Measurements from ENCODE around the gene TMEM62. TPM values are rescaled to one million over a fixed set of nuclear protein-coding genes. Genes with fewer than 3 reads are reported as not detected.
"Not testable (repeated sequence)": the region's sequence is repeated elsewhere in the genome, so short reads cannot be mapped to it uniquely, and the experiment has no call there.

Gene TMEM62
- total and polyA plus RNA-seq, 2 donors from 2014 or later, result 14.7 to 31.2 TPM

DNA sequence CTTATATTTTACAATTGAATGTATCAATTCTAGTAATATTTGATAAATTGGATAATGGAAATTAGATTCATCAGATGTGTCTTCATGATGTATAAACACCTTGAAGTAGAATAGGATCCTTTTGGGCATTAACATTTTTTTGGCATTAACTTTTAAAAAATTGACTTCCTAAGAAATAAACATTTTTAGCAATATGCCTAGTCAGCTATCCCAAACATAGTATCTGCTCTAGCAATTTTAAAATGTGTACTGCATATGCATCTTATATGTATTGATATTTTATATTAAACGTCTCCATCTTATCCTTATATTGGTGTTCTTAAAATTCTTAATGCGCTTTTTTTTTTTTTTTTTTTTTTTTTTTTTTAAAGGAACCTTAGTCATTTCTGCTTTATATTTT, 60.3 kb downstream of the TMEM62 start:
- Histone ChIP-seq H3K9ac (ENCODE audit: low read length in 3 of 3) (no peak overlapping the region), H3K36me3 (ENCODE audit: control insufficient read depth in 2 of 3, insufficient read depth in 3 of 3, low read length in 3 of 3) (peaks cover 2 to 49% (median 38%) of the 10 kb centered on the region in 3 donors), H3K27ac (ENCODE audit: low read depth in 2 of 2, low read length in 2 of 2) (no peak overlapping the region), H3K27me3 (ENCODE audit: control insufficient read depth, insufficient read depth, low read length) (no peaks in the 10 kb centered on the region), H3K4me3 (ENCODE audit: low read length in 3 of 3) (no peak overlapping the region), H3K4me1 (ENCODE audit: control insufficient read depth in 2 of 3, insufficient read depth in 2 of 3, low read depth in 1 of 3, low read length in 3 of 3) (no peaks in the 10 kb centered on the region), H3K9me3 (ENCODE audit: control insufficient read depth in 2 of 3, insufficient read depth in 1 of 3, low read length in 3 of 3) (no peaks in the 10 kb centered on the region)
- intact Hi-C loops (cut with DNase I), result no loop called here
- FAIRE-seq (peak; percentile 17), DNase-seq (no peak)
- TF ChIP-seq, protein P1, sequence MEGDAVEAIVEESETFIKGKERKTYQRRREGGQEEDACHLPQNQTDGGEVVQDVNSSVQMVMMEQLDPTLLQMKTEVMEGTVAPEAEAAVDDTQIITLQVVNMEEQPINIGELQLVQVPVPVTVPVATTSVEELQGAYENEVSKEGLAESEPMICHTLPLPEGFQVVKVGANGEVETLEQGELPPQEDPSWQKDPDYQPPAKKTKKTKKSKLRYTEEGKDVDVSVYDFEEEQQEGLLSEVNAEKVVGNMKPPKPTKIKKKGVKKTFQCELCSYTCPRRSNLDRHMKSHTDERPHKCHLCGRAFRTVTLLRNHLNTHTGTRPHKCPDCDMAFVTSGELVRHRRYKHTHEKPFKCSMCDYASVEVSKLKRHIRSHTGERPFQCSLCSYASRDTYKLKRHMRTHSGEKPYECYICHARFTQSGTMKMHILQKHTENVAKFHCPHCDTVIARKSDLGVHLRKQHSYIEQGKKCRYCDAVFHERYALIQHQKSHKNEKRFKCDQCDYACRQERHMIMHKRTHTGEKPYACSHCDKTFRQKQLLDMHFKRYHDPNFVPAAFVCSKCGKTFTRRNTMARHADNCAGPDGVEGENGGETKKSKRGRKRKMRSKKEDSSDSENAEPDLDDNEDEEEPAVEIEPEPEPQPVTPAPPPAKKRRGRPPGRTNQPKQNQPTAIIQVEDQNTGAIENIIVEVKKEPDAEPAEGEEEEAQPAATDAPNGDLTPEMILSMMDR (IDR thresholded peaks at IDR 0.05; ENCODE audit: borderline replicate concordance, extremely low read depth, insufficient read depth), result no peak

DNA sequence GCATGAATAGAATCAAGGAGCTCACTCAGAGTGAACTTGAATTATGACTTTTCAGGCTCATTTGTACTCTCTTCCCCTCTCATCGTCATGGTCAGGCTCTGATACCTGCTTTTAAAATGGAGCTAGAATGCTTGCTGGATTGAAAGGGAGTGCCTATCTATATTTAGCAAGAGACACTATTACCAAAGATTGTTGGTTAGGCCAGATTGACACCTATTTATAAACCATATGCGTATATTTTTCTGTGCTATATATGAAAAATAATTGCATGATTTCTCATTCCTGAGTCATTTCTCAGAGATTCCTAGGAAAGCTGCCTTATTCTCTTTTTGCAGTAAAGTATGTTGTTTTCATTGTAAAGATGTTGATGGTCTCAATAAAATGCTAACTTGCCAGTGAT, 61.4 kb downstream of the TMEM62 start:
- DNase-seq (no peak), FAIRE-seq (no peak)
- H3K9ac ChIP-seq (ENCODE audit: low read length in 3 of 3), result no peak overlapping the region
- intact Hi-C loops (cut with DNase I), result no loop called here
- H3K9me3 ChIP-seq (ENCODE audit: control insufficient read depth in 2 of 3, insufficient read depth in 1 of 3, low read length in 3 of 3), result no peaks in the 10 kb centered on the region
- H3K36me3 ChIP-seq (ENCODE audit: control insufficient read depth in 2 of 3, insufficient read depth in 3 of 3, low read length in 3 of 3), result peaks cover 2 to 43% (median 31%) of the 10 kb centered on the region in 3 donors
- no peak overlapping the region for H3K27ac ChIP-seq (ENCODE audit: low read depth in 2 of 2, low read length in 2 of 2)
- no peak overlapping the region for H3K4me3 ChIP-seq (ENCODE audit: low read length in 3 of 3)
- TF ChIP-seq, protein P1 (IDR thresholded peaks at IDR 0.05; ENCODE audit: borderline replicate concordance, extremely low read depth, insufficient read depth), result no peak
- no peaks in the 10 kb centered on the region for H3K4me1 ChIP-seq (ENCODE audit: control insufficient read depth in 2 of 3, insufficient read depth in 2 of 3, low read depth in 1 of 3, low read length in 3 of 3)
- H3K27me3 ChIP-seq (ENCODE audit: control insufficient read depth, insufficient read depth, low read length), result no peaks in the 10 kb centered on the region

DNA sequence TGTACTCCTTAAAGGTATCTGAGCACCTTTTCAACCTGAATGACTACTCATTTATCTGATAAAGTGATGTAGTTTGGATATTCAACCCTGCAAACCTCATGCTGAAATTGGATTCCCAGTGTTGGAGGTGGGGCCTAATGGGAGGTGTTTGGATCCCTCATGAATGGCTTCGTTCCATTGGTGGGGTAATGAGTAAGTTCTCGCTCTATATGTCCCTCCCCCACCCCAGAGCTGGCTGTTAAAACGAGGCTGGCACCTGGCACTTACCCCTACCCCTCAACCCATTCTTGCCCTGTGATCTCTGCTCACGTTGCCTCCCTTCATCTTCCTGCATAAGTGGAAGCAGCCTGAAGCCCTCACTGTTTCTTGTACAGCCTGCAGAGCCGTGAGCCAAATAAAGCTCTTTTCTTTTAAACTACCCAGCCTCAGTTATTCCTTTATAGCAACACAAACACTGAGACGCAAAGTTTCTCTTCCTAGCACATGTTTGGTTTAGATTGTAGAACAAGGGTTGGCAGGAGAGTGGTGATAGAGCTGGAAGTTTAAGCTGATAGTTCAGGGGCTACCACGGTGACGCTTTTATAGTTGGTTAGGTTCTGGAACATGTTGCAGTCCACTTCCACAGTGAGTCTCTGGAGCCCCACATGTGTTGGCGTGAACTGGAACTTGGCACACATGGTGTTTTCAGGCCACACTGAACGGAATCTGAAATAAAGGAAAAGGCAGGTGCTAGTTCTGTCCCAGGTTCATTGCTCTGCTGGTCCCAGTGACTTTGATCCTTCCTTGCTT, 63.6 kb downstream of the TMEM62 start:
- H3K36me3 ChIP-seq (ENCODE audit: control insufficient read depth in 2 of 3, insufficient read depth in 3 of 3, low read length in 3 of 3), result peaks cover 0 to 30% (median 18%) of the 10 kb centered on the region in 3 donors
- H3K4me1 ChIP-seq (ENCODE audit: control insufficient read depth in 2 of 3, insufficient read depth in 2 of 3, low read depth in 1 of 3, low read length in 3 of 3), result no peaks in the 10 kb centered on the region
- DNase-seq, result no peak

DNA sequence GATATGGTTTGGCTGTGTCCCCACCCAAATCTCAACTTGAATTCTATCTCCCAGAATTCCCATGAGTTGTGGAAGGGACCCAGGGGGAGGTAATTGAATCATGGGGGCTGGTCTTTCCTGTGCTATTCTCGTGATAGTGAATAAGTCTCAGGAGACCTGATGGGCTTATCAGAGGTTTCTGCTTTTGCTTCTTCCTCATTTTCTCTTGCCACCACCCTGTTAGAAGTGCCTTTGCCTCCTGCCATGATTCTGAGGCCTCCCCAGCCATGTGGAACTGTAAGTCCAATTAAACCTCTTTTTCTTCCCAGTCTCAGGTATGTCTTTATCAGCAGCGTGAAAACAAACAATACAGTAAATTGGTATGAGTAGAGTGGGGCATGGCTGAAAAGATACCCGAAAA, 64.4 kb downstream of the TMEM62 start:
- intact Hi-C loops (cut with DNase I); H3K4me3 ChIP-seq (ENCODE audit: low read length in 3 of 3); H3K27me3 ChIP-seq (ENCODE audit: control insufficient read depth, insufficient read depth, low read length); H3K9ac ChIP-seq (ENCODE audit: low read length in 3 of 3); H3K27ac ChIP-seq (ENCODE audit: low read depth in 2 of 2, low read length in 2 of 2); H3K9me3 ChIP-seq (ENCODE audit: control insufficient read depth in 2 of 3, insufficient read depth in 1 of 3, low read length in 3 of 3); H3K4me1 ChIP-seq (ENCODE audit: control insufficient read depth in 2 of 3, insufficient read depth in 2 of 3, low read depth in 1 of 3, low read length in 3 of 3); FAIRE-seq; DNase-seq: not testable (repeated sequence)
- H3K36me3 ChIP-seq (ENCODE audit: control insufficient read depth in 2 of 3, insufficient read depth in 3 of 3, low read length in 3 of 3), result peaks cover 0 to 22% (median 13%) of the 10 kb centered on the region in 3 donors

More for the DNA sequence above, 63.6 kb downstream of the TMEM62 start:
- Histone ChIP-seq H3K9me3 (ENCODE audit: control insufficient read depth in 2 of 3, insufficient read depth in 1 of 3, low read length in 3 of 3) (no peaks in the 10 kb centered on the region), H3K27ac (ENCODE audit: low read depth in 2 of 2, low read length in 2 of 2) (no peak overlapping the region), H3K9ac (ENCODE audit: low read length in 3 of 3) (no peak overlapping the region), H3K27me3 (ENCODE audit: control insufficient read depth, insufficient read depth, low read length) (no peaks in the 10 kb centered on the region), H3K4me3 (ENCODE audit: low read length in 3 of 3) (no peak overlapping the region)
- TF ChIP-seq, protein P1 (IDR thresholded peaks at IDR 0.05; ENCODE audit: borderline replicate concordance, extremely low read depth, insufficient read depth), result no peak
- intact Hi-C loops (cut with DNase I), result no loop called here
- no peak for FAIRE-seq

DNA sequence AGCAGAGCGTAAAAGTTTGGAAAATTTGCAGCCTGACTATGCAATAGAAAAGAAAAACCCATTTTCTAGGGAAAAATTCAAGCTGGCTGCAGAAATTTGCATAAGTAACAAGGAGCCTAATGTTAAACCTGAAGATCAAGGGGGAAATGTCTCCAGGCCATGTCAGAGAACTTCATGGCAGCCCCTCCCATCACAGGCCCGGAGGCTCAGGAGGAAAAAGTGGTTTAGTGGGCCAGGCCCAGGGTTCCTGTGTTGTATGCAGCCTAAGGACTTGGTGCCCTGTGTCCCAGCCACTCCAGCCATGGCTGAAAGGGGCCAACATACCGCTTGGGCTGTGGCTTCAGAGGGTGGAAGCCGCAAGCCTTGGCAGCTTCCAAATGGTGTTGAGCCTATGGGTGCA, 65.2 kb downstream of the TMEM62 start:
- DNase-seq; FAIRE-seq; H3K4me1 ChIP-seq (ENCODE audit: control insufficient read depth in 2 of 3, insufficient read depth in 2 of 3, low read depth in 1 of 3, low read length in 3 of 3); H3K27ac ChIP-seq (ENCODE audit: low read depth in 2 of 2, low read length in 2 of 2); H3K27me3 ChIP-seq (ENCODE audit: control insufficient read depth, insufficient read depth, low read length); H3K4me3 ChIP-seq (ENCODE audit: low read length in 3 of 3); H3K9me3 ChIP-seq (ENCODE audit: control insufficient read depth in 2 of 3, insufficient read depth in 1 of 3, low read length in 3 of 3); H3K9ac ChIP-seq (ENCODE audit: low read length in 3 of 3); intact Hi-C loops (cut with DNase I): not testable (repeated sequence)
- peaks cover 0 to 20% (median 9%) of the 10 kb centered on the region in 3 donors for H3K36me3 ChIP-seq (ENCODE audit: control insufficient read depth in 2 of 3, insufficient read depth in 3 of 3, low read length in 3 of 3)

Data from kidney (tissue), 14 donors.